Panc1 (cell line): ENCODE measurements around the gene C1RL. TPM values are rescaled to one million over a fixed set of nuclear protein-coding genes. Genes with fewer than 3 reads are reported as not detected.

Experiments used
- ATAC-seq: fragments of 200-7000 bp; cut with Tn5 transposase; 2 replicates; pipeline ENCODE4 v1.9.1; 2020; ENCODE audit warnings: mild to moderate bottlenecking, moderate library complexity
- BruUV-seq: library from RNA; stranded (reverse); fragments of 400-500 nt; replicated peaks from 2 replicates; lab custom pipeline; 2021; lab: Mats Ljungman, UMichigan
- CTCF ChIA-PET: fragments of 300-600 bp; sonication (Branson Sonifier 250); formaldehyde crosslinking; loops from one replicate; lab custom pipeline; 2022; ENCODE audit warnings: antibody characterized with exemption; lab: Charles Lee
- POLR2A ChIA-PET: fragments of 300-600 bp; sonication (Branson Sonifier 250); formaldehyde crosslinking; loops from one replicate; lab custom pipeline; 2022; ENCODE audit warnings: antibody characterized with exemption; lab: Charles Lee
- DNase-seq: peaks from one replicate; pipeline ENCODE4 v3.0.0-alpha.2; 2010; ENCODE audit warnings: low read depth, low spot score
- H3K27ac ChIP-seq: 2 replicates; pipeline ENCODE4 v1.5.1; 2011; ENCODE audit warnings: mild to moderate bottlenecking, low read length, inconsistent platforms
- H3K27me3 ChIP-seq: fragments of 200-500 bp; sonication (Bioruptor generic); 2 replicates; pipeline ENCODE4 v1.6.0; 2014; ENCODE audit warnings: low read length, inconsistent platforms; ENCODE audit not compliant: control insufficient read depth, insufficient read depth
- H3K36me3 ChIP-seq: fragments of 200-500 bp; sonication (Bioruptor generic); 2 replicates; pipeline ENCODE4 v1.5.1; 2014; ENCODE audit warnings: inconsistent platforms, mild to moderate bottlenecking, low read length, moderate library complexity; ENCODE audit not compliant: control insufficient read depth, insufficient read depth
- H3K4me1 ChIP-seq: 2 replicates; pipeline ENCODE4 v1.5.1; 2011; ENCODE audit warnings: inconsistent platforms, mild to moderate bottlenecking, low read length, moderate library complexity; ENCODE audit not compliant: control insufficient read depth, insufficient read depth
- H3K4me3 ChIP-seq, 2 experiments: 2 replicates each; pipeline ENCODE4 v1.5.1; 2011 to 2012; ENCODE audit warnings: low read depth in 2 of 2, low read length in 2 of 2, mild to moderate bottlenecking in 2 of 2, inconsistent platforms in 1 of 2, moderate library complexity in 1 of 2
- H3K9me3 ChIP-seq: fragments of 200-500 bp; sonication (Bioruptor generic); 2 replicates; pipeline ENCODE4 v1.5.1; 2014; ENCODE audit warnings: low read depth, mild to moderate bottlenecking, inconsistent platforms, low read length, moderate library complexity; ENCODE audit not compliant: control insufficient read depth, insufficient read depth
- CTCF ChIP-seq: fragments of 450-650 bp; IDR thresholded peaks from 2 replicates; pipeline ENCODE4 v1.5.1; 2017; ENCODE audit warnings: mild to moderate bottlenecking
- POLR2AphosphoS5 ChIP-seq: IDR thresholded peaks from 2 replicates; pipeline ENCODE4 v1.6.1; 2012; ENCODE audit warnings: mild to moderate bottlenecking, low read depth, low read length, moderate library complexity
- SIN3A ChIP-seq: IDR thresholded peaks from 2 replicates; pipeline ENCODE4 v1.6.1; 2012; ENCODE audit warnings: low read depth, mild to moderate bottlenecking, low read length, moderate library complexity, borderline replicate concordance; ENCODE audit not compliant: insufficient read depth
- TCF7L2 ChIP-seq: IDR thresholded peaks from 2 replicates; pipeline ENCODE4 v1.6.1; 2011; ENCODE audit warnings: mild to moderate bottlenecking, low read depth, low read length, inconsistent platforms
- in situ Hi-C: cut with HindIII; loops from 2 replicates; pipeline ENCODE4 v1.10.0; 2016; ENCODE audit warnings: low sequenced_read_pairs, low pct_unique_long_range_greater_than_20kb
- intact Hi-C: fragments of 100-400 bp; cut with micrococcal nuclease; formaldehyde crosslinking; loops from one replicate; pipeline ENCODE4 v1.10.0; 2022; ENCODE audit not compliant: unreplicated experiment
- total RNA-seq: library from RNA; stranded (reverse); gene quantifications from one replicate; pipeline ENCODE4 v1.2.1, GENCODE V29; 2021; ENCODE audit not compliant: unreplicated experiment
- TF ChIP-seq, protein P1 (sequence below), 2 experiments: IDR thresholded peaks; 2 replicates each; pipeline ENCODE4 v1.6.1; 2011 to 2012; ENCODE audit warnings: low read depth in 2 of 2, control low read depth in 1 of 2, low read length in 1 of 2, mild to moderate bottlenecking in 1 of 2, moderate library complexity in 1 of 2; ENCODE audit not compliant: insufficient read depth in 1 of 2

C1RL gene
- total RNA-seq, 1 experiment from 2014 or later: 10.7 TPM

DNA sequence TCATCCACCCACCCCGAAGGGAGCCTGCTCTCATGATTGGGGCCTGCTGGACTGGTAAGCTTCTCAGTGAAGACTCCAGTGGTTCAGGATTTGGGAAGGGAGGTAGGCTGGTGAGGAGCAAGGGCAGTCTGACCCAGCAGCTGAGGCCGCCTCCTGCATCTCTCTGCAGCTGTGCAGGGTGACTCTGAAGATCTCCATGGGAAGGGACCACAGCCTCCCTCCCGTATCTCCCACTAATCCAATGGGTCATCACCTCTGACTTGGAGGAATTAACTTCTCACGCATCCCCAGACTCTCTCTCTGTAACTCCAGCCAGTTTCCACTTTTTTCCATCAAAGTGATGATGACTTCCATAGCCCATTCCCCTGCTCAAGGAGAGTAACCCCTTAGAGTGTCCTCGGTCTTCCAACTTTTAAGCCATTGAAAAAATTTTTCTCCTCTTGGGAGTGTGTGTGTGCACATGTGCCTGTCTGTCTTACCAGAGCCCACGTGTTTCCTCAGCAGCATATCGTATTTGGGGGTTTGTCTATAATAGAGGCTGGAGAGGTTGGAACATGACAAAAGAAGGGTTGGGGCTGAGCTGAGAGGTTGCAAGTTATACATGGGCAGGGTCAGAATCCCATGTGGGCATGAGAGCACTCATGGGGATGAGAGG lies 32.5 kb upstream of the C1RL start:
- Histone ChIP-seq H3K4me3 (no peak overlapping the region), H3K27me3 (no peaks in the 10 kb centered on the region), H3K36me3 (no peaks in the 10 kb centered on the region), H3K4me1 (no peaks in the 10 kb centered on the region), H3K9me3 (no peaks in the 10 kb centered on the region), H3K27ac (no peak overlapping the region)
- TF ChIP-seq TCF7L2 (no peak), POLR2AphosphoS5 (no peak), CTCF (no peak), SIN3A (no peak)
- TF ChIP-seq, protein P1, sequence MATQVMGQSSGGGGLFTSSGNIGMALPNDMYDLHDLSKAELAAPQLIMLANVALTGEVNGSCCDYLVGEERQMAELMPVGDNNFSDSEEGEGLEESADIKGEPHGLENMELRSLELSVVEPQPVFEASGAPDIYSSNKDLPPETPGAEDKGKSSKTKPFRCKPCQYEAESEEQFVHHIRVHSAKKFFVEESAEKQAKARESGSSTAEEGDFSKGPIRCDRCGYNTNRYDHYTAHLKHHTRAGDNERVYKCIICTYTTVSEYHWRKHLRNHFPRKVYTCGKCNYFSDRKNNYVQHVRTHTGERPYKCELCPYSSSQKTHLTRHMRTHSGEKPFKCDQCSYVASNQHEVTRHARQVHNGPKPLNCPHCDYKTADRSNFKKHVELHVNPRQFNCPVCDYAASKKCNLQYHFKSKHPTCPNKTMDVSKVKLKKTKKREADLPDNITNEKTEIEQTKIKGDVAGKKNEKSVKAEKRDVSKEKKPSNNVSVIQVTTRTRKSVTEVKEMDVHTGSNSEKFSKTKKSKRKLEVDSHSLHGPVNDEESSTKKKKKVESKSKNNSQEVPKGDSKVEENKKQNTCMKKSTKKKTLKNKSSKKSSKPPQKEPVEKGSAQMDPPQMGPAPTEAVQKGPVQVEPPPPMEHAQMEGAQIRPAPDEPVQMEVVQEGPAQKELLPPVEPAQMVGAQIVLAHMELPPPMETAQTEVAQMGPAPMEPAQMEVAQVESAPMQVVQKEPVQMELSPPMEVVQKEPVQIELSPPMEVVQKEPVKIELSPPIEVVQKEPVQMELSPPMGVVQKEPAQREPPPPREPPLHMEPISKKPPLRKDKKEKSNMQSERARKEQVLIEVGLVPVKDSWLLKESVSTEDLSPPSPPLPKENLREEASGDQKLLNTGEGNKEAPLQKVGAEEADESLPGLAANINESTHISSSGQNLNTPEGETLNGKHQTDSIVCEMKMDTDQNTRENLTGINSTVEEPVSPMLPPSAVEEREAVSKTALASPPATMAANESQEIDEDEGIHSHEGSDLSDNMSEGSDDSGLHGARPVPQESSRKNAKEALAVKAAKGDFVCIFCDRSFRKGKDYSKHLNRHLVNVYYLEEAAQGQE (IDR thresholded peaks at IDR 0.05; ENCODE audit: insufficient read depth in 1 of 2, low read depth in 2 of 2, low read length in 1 of 2): no peak
- in situ Hi-C loops: no loop called here
- DNase-seq: no peak
- no peak for ATAC-seq
- POLR2A ChIA-PET: no interaction called here
- CTCF ChIA-PET: interaction anchor here (0.5 to 1.1 kb wide), 5 partner anchors 12 to 247 kb away, joined by 3 to 8 read pairs (median 4); partner anchors contain the start of gene CLSTN3
- intact Hi-C loops: loop anchor here (5.0 kb wide), 2 partner anchors 46 to 496 kb away; partner anchors contain the start of gene PEX5
- BruUV-seq: no TSS peak

- Histone ChIP-seq H3K36me3 (no peaks in the 10 kb centered on the region), H3K27ac (no peak overlapping the region), H3K4me3 (no peak overlapping the region), H3K27me3 (no peaks in the 10 kb centered on the region), H3K9me3 (no peaks in the 10 kb centered on the region), H3K4me1 (no peaks in the 10 kb centered on the region)
- intact Hi-C loops: no loop called here
- no peak for ATAC-seq
- ChIA-PET POLR2A (no interaction called here), CTCF (no interaction called here)
- in situ Hi-C loops: no loop called here
- TF ChIP-seq SIN3A (no peak), POLR2AphosphoS5 (no peak), CTCF (no peak), TCF7L2 (no peak)
- TF ChIP-seq, protein P1 (IDR thresholded peaks at IDR 0.05; ENCODE audit: insufficient read depth in 1 of 2, low read depth in 2 of 2, low read length in 1 of 2): no peak
- no peak for DNase-seq
- TSS peak; percentile 74 for BruUV-seq
These were observed 30.2 kb upstream of the C1RL start for GRCh38 chr12:7139200-7139599.
